GM12865 (cell line): ENCODE results near the gene SEMA7A.

Experiments used
- DNase-seq: peaks from one replicate; pipeline ENCODE4 v3.0.0; 2010; ENCODE audit warnings: low read depth
- H3K4me3 ChIP-seq: 2 replicates; pipeline ENCODE4 v1.5.1; 2011; ENCODE audit warnings: mild to moderate bottlenecking, low read depth, low read length, control low read depth
- CTCF ChIP-seq: IDR thresholded peaks from 2 replicates; pipeline ENCODE4 v1.5.1; 2011; ENCODE audit warnings: low read length, control low read depth, low read depth, inconsistent platforms; ENCODE audit not compliant: insufficient read depth; ENCODE audit errors: missing control alignments

SEMA7A gene

DNA sequence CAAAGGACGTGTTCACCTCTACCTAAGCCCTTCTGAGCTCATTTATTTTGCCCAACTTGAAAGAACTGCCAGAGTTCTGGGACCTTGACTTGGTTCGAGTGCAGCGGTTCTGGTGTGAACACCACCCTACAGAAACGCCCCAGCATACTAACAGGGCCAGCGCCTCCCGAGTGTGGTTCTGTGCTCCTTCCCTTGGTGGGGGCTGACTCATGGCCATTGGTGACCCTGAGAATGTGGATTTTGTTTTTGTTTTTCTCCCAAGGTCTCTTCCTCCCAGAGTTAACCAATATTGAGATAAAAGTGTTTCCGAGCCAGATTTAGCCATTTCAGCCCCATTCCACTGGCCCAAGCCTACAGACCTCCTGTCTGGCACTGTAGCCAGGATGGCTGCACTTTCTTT lies 27.9 kb downstream of the SEMA7A start:
- no peak for TF ChIP-seq CTCF
- no peak for DNase-seq
- H3K4me3 ChIP-seq, result no peak overlapping the region

GRCh38 chr15:74403991-74404563 lies 29.7 kb downstream of the SEMA7A start:
- peak overlapping the region; percentile 76 for H3K4me3 ChIP-seq
- peak; percentile 95 for DNase-seq

GRCh38 chr15:74403588-74403919 lies 30.2 kb downstream of the SEMA7A start:
- no peak for TF ChIP-seq CTCF
- H3K4me3 ChIP-seq, result peak overlapping the region; percentile 76
- DNase-seq, result peak; percentile 79

More at GRCh38 chr15:74403991-74404563, 29.7 kb downstream of the SEMA7A start:
- no peak for TF ChIP-seq CTCF

DNA sequence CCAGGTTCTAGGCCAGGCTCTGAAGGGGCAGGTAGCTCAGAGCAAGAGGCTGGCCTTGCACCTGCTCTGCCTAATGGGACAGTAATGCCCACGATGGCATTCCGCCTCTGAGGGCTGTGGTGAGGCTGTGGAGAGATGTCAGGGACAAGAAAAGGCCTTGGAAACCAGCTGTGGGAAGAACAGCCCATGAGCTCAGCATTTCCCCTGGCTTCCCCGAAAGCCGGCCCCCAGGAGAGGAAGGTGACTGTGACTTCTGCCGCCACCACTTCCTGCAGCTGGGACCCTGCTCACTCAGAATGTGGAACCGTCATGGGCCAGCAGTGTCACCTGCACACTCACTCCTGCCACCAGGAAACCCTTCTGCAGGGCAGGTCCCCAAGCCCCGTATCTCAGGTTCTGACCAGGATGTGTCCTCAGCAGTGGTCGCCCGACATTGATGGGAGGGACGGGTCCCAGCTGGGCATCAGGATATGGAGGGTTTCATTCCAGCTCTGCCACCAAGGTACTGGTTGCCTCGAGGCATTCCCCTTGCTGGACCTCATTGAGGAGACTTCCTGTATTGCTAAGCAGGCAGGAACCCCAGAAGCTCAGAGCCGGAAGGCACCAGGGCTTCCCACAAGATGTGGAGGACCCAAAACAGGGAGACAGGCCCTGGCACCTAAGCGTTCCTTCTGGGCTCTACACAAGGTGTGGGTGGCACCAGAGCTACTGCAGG lies 30.7 kb downstream of the SEMA7A start:
- peak overlapping the region; percentile 76 for H3K4me3 ChIP-seq
- DNase-seq, result peak; percentile 94
- no peak for TF ChIP-seq CTCF

- peak; percentile 57 for DNase-seq
- H3K4me3 ChIP-seq, result peak overlapping the region; percentile 76
- no peak for TF ChIP-seq CTCF
Measured at GRCh38 chr15:74402337-74402841, 31.4 kb downstream of the SEMA7A start.

GRCh38 chr15:74400915-74401757 lies 32.6 kb downstream of the SEMA7A start:
- TF ChIP-seq CTCF, result no peak

More at GRCh38 chr15:74400915-74401757, 32.6 kb downstream of the SEMA7A start:
- H3K4me3 ChIP-seq, result peak overlapping the region; percentile 76
- DNase-seq, result peak; percentile 90
